HG02981 (cell line): ENCODE data around the gene PRKAG1.

Experiments
- ATAC-seq: cut with Tn5 transposase; IDR thresholded peaks from one replicate; pipeline ENCODE4 v1.9.1; 2021; ENCODE audit warnings: mild to moderate bottlenecking, moderate library complexity; ENCODE audit not compliant: unreplicated experiment

Gene PRKAG1

GRCh38 chr12:48986720-48987291 lies 31.8 kb downstream of the PRKAG1 start:
- no peak for ATAC-seq

- no peak for ATAC-seq
These were observed 32.7 kb downstream of the PRKAG1 start for GRCh38 chr12:48985901-48986300.

GRCh38 chr12:48985475-48985897 lies 33.1 kb downstream of the PRKAG1 start:
- no peak for ATAC-seq

GRCh38 chr12:48982397-48983080 lies 36.0 kb downstream of the PRKAG1 start:
- ATAC-seq, result no peak

- no peak for ATAC-seq
These were observed 36.8 kb downstream of the PRKAG1 start for GRCh38 chr12:48981757-48982157.

- ATAC-seq, result no peak
These were observed 37.4 kb downstream of the PRKAG1 start for GRCh38 chr12:48980953-48981756.

GRCh38 chr12:48980389-48980952 lies 38.1 kb downstream of the PRKAG1 start:
- no peak for ATAC-seq

- ATAC-seq, result no peak
These were observed 38.8 kb downstream of the PRKAG1 start for GRCh38 chr12:48979602-48980388.

GRCh38 chr12:48978741-48979601 lies 39.6 kb downstream of the PRKAG1 start:
- ATAC-seq, result no peak

GRCh38 chr12:48978291-48978740 lies 40.3 kb downstream of the PRKAG1 start, which contains the start of gene WNT1:
TSS of gene WNT1 (plus strand) at chr12:48978322. CDS start at chr12:48978651, 329 bp downstream.
- no peak for ATAC-seq

GRCh38 chr12:48977290-48978281 lies 41.0 kb downstream of the PRKAG1 start:
- ATAC-seq, result peak; percentile 46

- ATAC-seq, result no peak
These were observed 44.5 kb downstream of the PRKAG1 start for GRCh38 chr12:48973941-48974673.

- no peak for ATAC-seq
These were observed 45.0 kb downstream of the PRKAG1 start for GRCh38 chr12:48973531-48973930.

- ATAC-seq, result no peak
These were observed 45.6 kb downstream of the PRKAG1 start for GRCh38 chr12:48972952-48973483.

GRCh38 chr12:48972213-48972951 lies 46.2 kb downstream of the PRKAG1 start:
- no peak for ATAC-seq

GRCh38 chr12:48970702-48971334 lies 47.8 kb downstream of the PRKAG1 start:
- no peak for ATAC-seq
